SH-SY5Y (cell line): Measurements from ENCODE around the gene RTN4R.

Experiments
- GATA2 ChIP-seq: IDR thresholded peaks from 2 replicates; pipeline ENCODE4 v1.6.1; 2011; ENCODE audit warnings: mild to moderate bottlenecking, low read depth, low read length
- GATA3 ChIP-seq: IDR thresholded peaks from 2 replicates; pipeline ENCODE4 v1.6.1; 2011; ENCODE audit warnings: low read depth, mild to moderate bottlenecking, low read length, moderate library complexity

DNA sequence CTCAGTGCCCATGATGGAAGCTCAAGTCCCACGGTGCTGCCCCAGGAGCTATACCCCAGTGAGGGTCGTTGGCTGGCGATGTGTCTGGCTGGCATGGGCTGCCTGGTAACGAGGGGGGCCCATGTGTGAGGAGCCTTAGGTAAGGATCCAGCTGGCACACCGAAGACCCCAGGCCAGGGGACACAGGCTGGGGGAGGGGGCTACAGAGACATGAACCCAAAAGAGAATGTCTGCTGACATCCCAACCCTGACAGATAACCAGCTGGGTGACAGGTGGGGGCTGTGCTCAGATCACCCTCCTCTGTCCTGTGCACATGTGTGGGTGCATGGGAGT, 39.2 kb downstream of the RTN4R start:
- TF ChIP-seq GATA2, result no peak
- TF ChIP-seq GATA3, result no peak
